GM18909 (cell line): ENCODE data around the gene SAP130.

Experiments used
- ATAC-seq: cut with Tn5 transposase; IDR thresholded peaks from one replicate; pipeline ENCODE4 v1.9.1; 2021; ENCODE audit warnings: mild to moderate bottlenecking; ENCODE audit not compliant: unreplicated experiment, poor library complexity

Gene SAP130

DNA sequence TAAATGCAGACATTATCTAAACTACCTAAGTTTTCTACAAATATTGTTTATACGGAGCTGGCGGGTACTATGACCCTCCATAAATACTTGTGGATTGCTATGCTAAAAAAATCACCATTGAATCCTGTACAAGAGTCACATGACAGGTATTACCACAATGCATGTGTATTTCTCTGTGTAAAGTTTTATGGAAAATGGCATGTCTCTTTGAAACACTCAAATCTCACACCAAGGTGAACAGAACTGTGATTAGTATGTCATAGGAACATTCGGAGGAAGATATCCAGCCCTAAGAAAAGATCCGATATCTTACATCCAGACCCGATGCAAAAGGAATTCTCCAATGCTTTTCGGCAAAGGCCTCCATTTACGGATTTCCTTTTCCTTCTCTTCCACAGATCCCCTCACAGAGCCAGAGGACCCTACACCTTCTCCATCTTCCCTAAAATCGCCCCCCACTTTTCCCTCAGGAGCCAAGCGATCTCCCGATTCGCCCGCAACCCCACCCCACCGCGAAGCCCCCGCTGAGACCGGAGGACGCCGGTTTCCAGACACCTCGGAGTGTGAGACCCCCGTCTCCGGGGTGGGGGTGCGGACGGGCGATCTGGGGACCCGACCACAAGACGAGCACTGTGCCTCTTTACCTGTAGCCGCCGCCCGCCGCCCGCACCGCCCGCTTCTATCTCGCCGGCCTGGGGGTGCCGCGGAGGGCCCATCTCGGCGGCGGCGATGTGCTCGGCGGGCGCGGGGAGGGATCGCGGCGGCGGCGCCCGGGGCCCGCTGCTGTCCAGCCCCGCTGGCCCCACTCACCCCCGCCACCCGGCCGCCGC is 1.2 kb downstream of the SAP130 start:
- ATAC-seq = no peak

GRCh38 chr2:128024816-128025215 is 3.0 kb downstream of the SAP130 start:
- no peak for ATAC-seq

DNA sequence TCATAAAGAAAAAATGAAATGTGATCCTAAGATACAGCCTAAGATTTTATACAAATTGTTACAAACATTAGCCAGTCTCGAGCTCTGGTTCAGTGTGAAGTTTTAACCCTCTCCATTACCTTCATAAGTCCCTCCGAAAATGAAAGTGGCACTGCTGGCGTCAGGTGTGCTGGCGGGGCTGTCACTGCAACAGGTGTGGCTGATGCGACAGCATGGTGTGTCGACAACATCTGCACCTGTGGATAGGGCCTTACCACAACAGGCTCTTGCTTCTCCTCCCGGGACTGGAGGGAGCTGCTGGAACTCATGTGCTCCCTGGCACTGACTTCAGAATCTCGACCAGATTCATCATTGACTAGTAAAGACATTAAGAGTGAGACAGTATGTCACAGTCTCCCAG is 10.3 kb downstream of the SAP130 start:
- ATAC-seq = no peak

DNA sequence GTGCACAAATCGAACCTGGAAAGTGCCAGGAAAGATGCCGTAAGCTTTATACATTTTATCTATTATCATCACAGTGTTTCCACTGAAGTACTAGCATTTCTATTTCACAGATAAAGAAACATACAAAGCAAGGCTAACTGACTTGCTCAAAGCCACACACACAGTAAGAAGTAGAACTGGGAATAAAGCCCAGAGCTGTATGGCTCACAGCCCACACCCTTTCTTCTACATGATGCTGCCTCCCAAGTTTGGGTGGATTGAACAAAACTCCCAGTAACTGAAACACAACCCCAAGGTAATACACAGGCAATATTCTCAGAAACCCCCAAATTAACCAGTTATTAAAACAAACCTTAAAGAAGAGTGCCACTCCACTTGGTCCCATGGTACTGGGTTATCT is 11.2 kb downstream of the SAP130 start:
- ATAC-seq = no peak

DNA sequence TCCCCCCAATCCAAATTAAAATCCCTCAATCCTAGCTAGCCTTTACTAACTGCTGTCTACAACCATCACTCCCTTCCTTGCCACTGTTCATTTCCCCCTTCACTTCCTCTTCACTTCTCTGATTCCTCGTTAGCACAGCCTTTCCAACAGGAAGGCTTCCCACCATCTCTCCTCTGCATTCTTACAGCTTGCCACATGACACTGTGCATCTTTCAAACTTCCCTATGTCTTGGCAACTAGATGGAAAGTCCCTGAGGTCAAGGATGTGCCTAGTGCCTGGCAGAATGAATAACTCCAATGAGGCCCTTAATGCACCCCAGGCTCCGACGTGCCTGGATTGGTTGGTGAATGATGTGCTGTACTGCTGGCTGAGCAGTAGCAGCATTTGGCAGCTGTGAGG is 15.2 kb downstream of the SAP130 start:
- no peak for ATAC-seq

GRCh38 chr2:128008074-128008672 is 19.7 kb downstream of the SAP130 start:
- no peak for ATAC-seq

- no peak for ATAC-seq
Observed at GRCh38 chr2:128004509-128004908, 23.4 kb downstream of the SAP130 start.

- no peak for ATAC-seq
Observed at GRCh38 chr2:128003463-128003862, 24.4 kb downstream of the SAP130 start.

GRCh38 chr2:127996160-127996559 is 31.7 kb downstream of the SAP130 start:
- ATAC-seq = no peak

DNA sequence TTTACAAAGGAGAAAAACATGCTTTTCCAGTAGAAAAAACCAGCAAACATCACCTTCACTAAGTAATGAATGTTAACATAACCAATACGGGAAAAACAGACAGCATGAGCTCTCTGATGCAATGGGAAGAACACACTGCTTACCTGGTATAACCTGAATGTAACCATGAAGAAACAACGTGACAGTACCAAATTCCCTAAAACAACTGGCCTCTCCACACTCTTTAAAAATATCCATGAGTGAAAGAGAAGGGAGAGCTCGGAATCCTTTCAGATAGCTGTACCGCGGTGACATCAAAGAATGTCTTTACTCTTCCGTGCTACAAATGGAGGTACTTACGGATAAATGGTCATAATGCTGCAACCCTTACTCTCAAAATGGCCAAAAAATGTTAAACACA is 32.1 kb downstream of the SAP130 start:
- no peak for ATAC-seq

- no peak for ATAC-seq
Observed at GRCh38 chr2:127993659-127994058, 34.2 kb downstream of the SAP130 start.

DNA sequence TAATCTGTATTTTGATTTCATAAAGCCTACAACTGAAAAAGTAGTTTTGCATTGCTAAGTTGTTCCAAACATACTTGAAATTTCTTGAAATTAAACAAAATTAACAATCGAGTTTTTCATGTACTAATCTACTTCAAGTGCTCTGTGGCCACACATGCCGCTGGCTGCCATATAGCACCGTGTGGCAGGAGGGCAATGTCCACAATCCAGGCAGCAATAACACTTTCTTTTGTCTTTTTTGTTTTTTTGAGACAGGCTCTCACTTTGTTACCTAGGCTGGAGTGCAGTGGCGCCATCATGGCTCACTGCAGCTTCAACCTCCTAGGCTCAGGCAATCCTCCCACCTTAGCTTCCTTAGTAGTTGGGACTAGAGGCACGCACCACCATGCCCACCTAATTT is 36.1 kb downstream of the SAP130 start:
- no peak for ATAC-seq

DNA sequence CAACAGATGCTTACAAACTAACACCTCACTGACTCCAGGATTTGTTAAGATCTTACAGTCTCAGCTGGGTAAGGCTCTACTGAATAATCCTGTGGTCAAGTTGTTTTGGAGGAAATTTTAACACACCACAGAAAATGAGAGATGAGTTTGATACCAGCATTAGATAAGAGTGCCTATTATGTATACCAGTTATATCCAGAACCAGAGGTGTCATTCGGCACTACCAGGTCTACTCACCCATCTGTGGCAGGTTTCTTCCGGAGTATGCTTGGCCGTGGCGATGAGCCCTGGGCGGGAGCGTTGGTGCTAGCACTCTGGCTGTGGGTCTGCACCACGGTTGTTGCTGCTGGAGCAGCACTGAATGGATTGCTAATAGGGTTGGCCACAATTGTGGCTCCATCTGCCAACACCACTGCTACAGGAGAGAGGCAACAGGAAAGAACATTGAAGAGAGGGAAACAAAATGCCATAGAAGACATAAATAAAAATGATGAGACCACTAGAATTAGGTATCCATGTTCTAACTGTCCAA is 41.2 kb downstream of the SAP130 start:
- ATAC-seq = no peak

DNA sequence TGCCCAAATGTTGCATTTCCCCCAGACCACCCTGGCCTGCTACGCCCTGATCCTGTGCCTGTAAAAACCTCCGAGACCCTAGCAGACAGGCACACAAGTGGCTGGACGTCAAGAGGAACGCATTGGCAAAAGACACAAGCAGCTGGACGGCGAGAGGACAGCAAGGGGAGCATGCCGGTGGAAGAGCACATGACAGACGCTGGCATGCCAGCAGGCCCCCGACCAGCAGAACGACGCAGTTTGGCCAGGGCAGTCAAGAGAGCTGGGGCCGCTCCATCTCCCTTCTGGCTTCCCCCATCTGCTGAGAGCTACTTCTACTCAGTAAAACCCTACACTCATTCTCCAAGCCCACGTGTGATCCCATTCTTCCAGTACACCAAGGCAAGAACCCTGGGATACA is 42.1 kb downstream of the SAP130 start:
- ATAC-seq = no peak

DNA sequence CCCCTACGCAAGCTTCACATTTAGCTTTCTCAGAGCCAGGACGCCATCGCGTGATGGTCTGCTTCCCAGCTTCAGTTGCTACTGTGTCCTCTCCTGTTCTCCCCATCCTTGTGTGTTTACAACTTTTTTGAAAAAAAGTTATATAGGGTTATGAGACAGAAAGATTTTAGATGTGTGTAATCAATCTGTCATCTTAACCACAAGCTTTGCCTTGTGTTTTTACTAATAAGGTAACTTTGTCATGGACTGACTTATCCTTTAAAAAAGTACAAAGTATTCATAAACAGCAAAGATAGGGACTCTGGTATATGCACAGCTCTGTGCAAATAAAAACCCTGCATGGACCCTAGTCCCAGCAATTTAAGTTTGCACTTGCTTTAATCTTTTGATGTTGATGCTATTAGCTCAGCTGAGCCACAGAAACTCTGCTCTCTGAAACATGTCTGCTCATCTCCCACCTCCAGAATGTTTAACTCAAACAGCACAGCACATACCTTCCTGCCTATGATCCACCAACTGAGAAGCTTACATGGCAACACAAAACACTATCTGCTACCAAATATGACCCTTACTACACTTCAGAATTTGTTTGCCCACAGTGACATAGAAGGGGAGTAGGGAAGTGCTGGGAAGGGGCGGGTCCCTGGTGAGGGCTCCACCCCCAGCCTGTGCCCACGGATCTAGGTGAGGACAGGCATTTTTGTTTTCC is 42.7 kb downstream of the SAP130 start:
- ATAC-seq = no peak

GRCh38 chr2:127984551-127984950 is 43.3 kb downstream of the SAP130 start:
- no peak for ATAC-seq

GRCh38 chr2:127969446-127969845 is 58.4 kb downstream of the SAP130 start:
- no peak for ATAC-seq

DNA sequence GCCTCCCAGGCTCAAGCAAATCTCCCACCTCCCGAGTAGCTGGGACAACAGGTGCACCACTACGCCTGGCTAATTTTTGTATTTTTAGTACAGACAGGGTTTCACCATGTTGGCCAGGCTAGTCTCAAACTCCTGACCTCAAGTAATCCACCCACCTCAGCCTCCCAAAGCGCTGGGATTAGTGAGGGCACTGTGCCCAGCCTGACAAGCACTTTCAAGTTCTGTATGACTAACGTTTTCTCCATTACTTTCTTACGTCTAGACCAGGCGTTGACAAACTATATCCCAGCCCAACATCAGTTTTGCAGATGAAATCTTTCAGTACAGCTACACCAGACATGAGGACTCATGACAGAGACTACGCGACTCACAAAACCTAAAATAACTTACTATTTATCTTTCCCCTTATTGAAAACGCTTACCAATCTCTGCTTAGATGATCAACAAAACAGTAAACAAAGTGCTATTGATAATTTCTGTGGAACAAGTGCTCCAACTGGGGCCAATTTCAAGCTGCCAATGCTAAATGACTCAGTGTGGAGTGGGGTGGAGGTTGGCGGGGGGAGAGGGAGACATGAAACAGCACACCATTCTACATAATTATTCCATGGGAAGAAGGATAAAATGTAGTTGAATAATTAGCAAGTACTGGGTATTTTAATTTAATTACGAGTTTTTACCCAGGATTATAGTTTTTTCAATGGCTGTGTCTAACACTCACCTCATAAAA is 59.1 kb downstream of the SAP130 start:
- ATAC-seq = no peak

GRCh38 chr2:127961729-127962128 is 66.1 kb downstream of the SAP130 start:
- ATAC-seq = no peak

- no peak for ATAC-seq
Observed at GRCh38 chr2:127957240-127957639, 70.6 kb downstream of the SAP130 start.

GRCh38 chr2:127954857-127955256 is 73.0 kb downstream of the SAP130 start:
- ATAC-seq = no peak
